H4 (cell line): ENCODE results near the gene KIAA0930. TPM values are rescaled to one million over a fixed set of nuclear protein-coding genes. Genes with fewer than 3 reads are reported as not detected.

ENCODE experiments used
- total RNA-seq: library from RNA; depleted of rRNA; stranded (reverse); fragments of >200 nt; shearing (Covaris generic); gene quantifications from 2 replicates; pipeline ENCODE4 v1.2.3, GENCODE V29; 2014; rRNA removed

KIAA0930 gene
- total RNA-seq, 1 experiment from 2014 or later: 76.7 TPM

Other genes with a start within 250 kb of the KIAA0930 start
- 0.66 and 1.8 TPM in 2 replicates for gene PHF21B, start 230.9 kb downstream of the KIAA0930 start, total RNA-seq
- 32.1 and 34.6 TPM in 2 replicates for gene NUP50, start 77.0 kb downstream of the KIAA0930 start, total RNA-seq
- not detected in 2 replicates for gene UPK3A, start 44.1 kb upstream of the KIAA0930 start, total RNA-seq
- 6.5 and 9.4 TPM in 2 replicates for gene FAM118A, start 69.0 kb upstream of the KIAA0930 start, total RNA-seq
- not detected in 2 replicates for gene SMC1B, start 172.7 kb upstream of the KIAA0930 start, total RNA-seq
- gene RIBC2, start 172.8 kb upstream of the KIAA0930 start, total RNA-seq: not detected in 2 replicates